HUDEP-2 (cell line): ENCODE results near the gene KRTAP3-2.

Experiments
- DNase-seq, 76 experiments: peaks; one replicate each; lab custom pipeline; 2025; ENCODE audit not compliant: unreplicated experiment in 76 of 76; lab: John Stamatoyannopoulos, UW

Gene KRTAP3-2

DNA sequence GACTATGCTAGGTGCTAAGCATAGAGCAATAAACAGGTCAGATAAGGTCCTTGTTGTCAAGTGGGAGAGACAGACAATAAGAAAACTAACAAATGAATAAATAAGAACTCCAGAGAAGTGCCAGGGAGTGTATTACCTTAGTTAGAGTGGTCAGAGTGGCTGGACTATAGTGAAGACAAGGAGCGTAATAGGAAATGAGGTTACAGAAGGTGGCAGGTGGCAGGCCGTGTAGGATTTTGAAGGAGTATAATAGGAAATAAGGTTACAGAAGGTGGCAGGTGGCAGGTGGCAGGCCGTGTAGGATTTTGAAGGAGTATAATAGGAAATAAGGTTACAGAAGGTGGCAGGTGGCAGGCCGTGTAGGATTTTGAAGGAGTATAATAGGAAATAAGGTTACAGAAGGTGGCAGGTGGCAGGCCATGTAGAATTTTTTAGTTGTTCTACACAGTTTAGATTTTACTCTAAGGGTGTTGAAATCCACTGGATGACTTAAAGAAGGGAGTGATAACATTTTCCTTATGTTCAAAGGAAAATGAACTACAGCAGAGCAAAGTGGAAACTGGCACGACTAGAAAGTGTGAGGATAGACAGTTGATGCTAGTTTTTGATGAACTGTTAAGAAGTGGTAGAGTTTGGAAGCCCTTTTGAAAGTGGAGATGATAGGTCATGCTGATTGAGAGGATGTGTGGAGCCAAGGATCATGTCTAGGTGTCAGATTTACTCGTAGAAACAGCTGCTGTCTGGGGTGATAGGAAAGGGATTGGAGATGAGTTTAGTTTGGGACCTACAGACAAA lies 12.8 kb upstream of the KRTAP3-2 start:
- no peak for DNase-seq

DNA sequence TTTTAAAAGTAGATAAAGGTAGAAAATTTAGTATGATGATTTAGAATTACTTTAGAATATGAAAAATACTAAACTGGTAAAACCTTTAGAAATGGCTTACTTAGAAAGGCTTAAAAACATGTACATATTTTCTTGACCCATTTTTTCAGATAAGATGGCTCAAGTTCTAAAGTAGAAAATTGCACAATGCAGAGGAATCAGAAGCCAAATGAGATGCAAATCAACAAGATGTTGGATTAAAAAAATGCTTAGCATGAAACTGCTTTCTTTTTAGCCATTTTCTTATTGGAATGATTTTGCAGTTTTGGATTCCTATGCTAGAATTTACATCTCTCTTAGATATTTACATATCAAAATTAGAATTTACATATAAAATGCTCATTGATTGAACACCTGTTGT lies 10.7 kb upstream of the KRTAP3-2 start:
- DNase-seq, result no peak

GRCh38 chr17:41009936-41010335 lies 10.2 kb upstream of the KRTAP3-2 start:
- no peak for DNase-seq

DNA sequence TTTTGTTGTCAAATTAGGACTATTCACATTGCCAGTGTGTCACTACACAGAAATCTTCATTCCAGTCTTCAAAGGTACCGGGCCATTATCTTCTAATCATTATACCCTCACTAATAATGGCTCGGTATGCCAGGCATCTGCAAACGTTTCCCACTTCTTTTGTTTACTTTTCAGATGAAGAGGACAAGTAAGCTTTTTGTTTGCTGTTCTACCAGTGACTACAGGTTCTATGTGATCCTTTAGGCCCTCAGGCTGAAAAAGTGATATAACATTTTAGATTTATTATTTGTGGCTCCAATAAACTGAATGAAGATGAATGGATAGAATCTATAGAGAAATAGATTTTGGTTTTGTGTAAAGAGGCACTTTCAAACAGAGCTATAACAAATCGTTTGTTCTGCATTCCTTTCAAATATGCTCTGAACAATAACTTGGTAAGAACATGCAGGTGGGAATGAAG lies 9.6 kb upstream of the KRTAP3-2 start:
- no peak for DNase-seq

DNA sequence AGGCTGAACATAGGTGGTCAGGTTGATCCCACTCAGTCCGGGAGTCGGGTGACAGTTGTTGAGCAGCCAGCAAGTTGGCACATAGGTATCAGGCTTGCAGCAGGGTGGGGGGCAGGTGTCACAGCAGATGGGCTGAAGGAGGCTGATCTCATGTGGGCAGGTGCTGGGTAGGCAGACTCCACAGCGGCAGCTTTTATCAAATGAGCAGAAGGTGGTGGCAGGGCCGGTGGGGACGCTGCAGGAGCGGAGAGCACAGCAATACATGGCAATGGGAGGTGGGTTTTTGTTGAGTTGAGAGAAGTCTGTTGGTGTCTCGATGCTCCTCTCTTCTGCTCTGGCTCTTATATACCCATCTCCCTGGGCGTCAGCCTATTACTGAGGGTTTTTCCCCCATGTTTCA lies 9.1 kb upstream of the KRTAP3-2 start, which contains the start of gene KRTAP3-1:
Gene KRTAP3-1 (minus strand): TSS at position 318 of the 400 bp plus-strand sequence. CDS start 54 bp downstream, at position 264.
- no peak for DNase-seq

GRCh38 chr17:41004397-41004796 lies 4.7 kb upstream of the KRTAP3-2 start:
- no peak for DNase-seq

- DNase-seq, result no peak
These were observed 4.2 kb upstream of the KRTAP3-2 start for GRCh38 chr17:41003926-41004325.

DNA sequence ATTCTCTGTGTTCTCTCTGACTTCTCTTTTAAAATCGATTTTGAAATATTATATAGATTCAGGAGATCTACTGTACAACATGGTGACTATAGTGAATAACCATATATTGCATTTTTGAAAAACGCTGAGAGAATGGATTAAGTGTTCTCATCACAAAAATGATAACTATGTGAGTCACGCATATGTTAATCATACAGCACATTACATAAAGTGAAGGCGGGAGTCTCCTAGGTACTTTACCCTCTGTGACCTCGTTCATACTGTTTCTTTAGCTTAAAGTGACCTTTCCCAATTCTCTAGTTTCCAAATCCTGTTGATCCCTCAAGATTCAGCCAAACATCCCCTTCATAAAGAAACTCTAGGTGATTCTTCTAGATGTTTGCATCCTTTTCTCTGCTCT lies 3.1 kb upstream of the KRTAP3-2 start:
- no peak for DNase-seq

- DNase-seq, result no peak
These were observed 2.1 kb upstream of the KRTAP3-2 start for GRCh38 chr17:41001795-41002194.

- no peak for DNase-seq
These were observed 2.3 kb downstream of the KRTAP3-2 start for GRCh38 chr17:40997361-40997760.

DNA sequence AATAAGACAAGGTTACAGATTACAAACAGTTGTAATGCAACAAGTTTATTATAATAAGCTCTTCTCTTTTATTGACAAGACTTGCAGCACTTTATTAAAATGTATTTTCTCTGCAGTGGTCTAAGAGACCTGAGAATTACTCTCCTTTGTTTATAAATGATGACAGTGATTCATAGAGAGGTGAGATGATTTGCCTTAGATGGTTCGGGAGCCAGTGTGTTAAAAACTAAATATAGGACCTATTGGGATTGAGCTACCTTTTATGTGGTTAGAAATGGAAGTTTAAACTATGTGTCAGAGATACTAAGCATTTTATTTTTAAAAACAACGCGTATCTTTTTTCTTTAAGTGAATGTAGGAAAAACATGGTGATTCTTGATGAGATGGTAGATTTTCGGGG lies 2.9 kb downstream of the KRTAP3-2 start:
- DNase-seq, result no peak

DNA sequence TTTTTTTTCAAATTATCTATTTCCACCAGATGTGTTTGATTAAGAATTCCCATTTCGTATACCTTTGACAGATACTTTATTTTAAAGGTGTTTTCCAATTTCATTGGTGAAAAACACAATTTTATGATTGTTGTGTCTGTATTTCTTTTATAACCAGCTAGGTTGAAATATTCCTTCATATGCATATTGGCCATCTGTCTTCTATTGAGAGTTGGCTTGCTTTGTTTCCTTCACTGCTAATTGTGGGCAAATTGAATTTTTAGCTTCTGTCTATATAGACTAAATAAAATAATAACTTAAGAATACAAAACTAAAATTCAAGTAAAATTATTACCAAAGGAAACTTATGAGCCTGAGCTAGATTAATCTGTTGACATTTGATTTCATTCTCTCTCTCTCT lies 4.6 kb downstream of the KRTAP3-2 start:
- no peak for DNase-seq

DNA sequence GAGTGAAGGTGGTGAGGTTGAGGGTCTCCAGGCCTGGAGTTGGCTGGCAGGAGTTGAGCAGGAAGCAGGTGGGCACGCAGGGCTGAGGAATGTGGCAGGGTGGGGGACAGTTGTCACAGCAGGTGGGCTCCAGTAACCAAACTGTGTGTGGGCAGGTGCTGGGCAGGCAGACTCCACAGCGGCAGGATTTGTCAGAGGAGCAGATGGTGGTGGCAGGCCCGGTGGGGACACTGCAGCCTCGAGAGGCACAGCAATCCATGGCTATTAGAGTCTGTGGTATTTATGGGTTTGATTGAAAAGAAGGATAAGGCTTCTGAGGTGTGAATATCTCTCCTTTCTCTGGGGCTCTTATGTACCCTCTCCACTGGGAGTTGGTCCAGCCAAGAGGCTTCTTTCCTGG lies 5.9 kb downstream of the KRTAP3-2 start, which contains the start of gene KRTAP3-3:
Gene KRTAP3-3 (minus strand): TSS at position 326 of the 400 bp plus-strand sequence. CDS start 67 bp downstream, at position 259.
- DNase-seq, result no peak

- DNase-seq, result no peak
These were observed 6.6 kb downstream of the KRTAP3-2 start for GRCh38 chr17:40993084-40993483.

DNA sequence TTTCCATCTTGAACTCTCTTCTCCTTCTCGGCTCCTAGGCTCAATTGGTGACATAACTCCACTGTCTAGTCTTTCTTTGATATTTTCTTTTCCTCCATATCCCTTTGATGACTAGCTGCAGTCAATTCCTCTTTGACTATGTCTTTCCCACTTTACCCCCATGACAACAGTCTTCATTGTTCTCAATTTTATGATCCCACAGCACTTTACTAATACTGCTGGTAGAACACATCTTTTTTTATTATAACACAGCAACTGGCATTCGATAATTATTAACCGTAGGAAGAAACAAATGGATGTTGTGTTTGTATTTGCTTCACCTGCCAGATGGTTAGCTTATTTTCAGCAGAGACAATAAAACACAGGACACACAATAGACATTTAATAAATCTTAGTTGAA lies 7.0 kb downstream of the KRTAP3-2 start:
- DNase-seq, result no peak

GRCh38 chr17:40986920-40987319 lies 12.8 kb downstream of the KRTAP3-2 start:
- no peak for DNase-seq

DNA sequence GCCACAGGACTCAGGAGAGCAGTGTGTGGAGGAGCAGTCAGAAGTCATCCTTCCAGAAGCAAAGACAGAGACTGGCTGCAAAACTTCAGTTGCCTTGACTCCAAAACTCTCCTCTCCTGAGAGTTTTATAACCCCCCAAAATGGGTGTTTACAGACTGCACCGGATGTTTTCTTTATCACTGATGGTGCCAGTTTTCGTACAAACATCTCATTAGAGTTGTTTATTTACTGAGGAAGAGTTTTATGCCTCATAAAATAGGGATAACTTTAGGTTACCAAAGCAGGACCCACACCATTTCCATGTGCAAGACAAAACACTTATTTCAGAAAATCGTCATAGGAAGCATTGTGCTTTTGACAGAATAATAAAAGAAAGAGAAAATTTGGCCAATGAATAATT lies 15.5 kb downstream of the KRTAP3-2 start, which contains the start of gene KRT40:
Gene KRT40 (minus strand): TSS at position 101 of the 400 bp plus-strand sequence. CDS start 53 bp downstream, at position 48.
- no peak for DNase-seq

- DNase-seq, result no peak
These were observed 18.6 kb downstream of the KRTAP3-2 start for GRCh38 chr17:40981115-40981514.

DNA sequence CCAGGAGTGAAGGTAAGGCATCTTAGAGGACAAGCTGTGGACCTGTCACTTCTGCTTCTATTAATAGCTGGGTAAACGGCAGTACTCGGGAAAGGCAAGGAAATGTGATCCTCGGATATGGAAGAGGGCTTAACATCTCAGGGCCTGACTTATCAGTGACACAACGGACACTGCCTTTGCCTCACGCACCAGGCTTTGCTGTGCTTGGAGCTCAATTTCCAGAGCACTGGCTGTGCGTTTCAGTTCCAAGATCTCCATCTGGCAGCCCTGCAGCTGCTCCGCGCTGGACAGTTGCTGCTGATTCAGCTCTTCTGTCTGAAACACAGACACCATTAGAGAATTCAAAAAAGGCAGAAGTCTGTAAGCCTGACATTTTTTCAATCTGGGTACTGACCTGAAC lies 19.1 kb downstream of the KRTAP3-2 start:
- DNase-seq, result no peak

- no peak for DNase-seq
These were observed 19.6 kb downstream of the KRTAP3-2 start for GRCh38 chr17:40980117-40980516.

GRCh38 chr17:40978575-40979151 lies 21.0 kb downstream of the KRTAP3-2 start:
- DNase-seq, result no peak

GRCh38 chr17:40975516-40975915 lies 24.2 kb downstream of the KRTAP3-2 start:
- no peak for DNase-seq
